ENCODE results near the gene BIRC2.
A peak's percentile ranks its signal among the peaks of the same experiment; 100 is the strongest.
"Not testable (repeated sequence)": the region's sequence is repeated elsewhere in the genome, so short reads cannot be mapped to it uniquely, and the experiment has no call there.

The BIRC2 gene

GRCh38 chr11:102347462-102348370, 702 bp downstream of the BIRC2 start:
- Histone ChIP-seq H3K4me1 (ENCODE audit: insufficient read depth, low read length) (peaks cover 7% of the 10 kb centered on the region; the same call in 1 of the 2 replicates), H3K36me3 (ENCODE audit: insufficient read depth, low read length) (peaks cover 14% of the 10 kb centered on the region), H3K27ac (ENCODE audit: low read depth, low read length) (peak overlapping the region; percentile 89), H3K4me3 (ENCODE audit: low read length) (peak overlapping the region; percentile 86), H3K9ac (ENCODE audit: low read depth, low read length) (peak overlapping the region; percentile 81), H3K27me3 (ENCODE audit: insufficient read depth, low read length) (no peaks in the 10 kb centered on the region), H3K9me3 (ENCODE audit: insufficient read depth, low read depth, low read length) (no peaks in the 10 kb centered on the region)
- WGBS: 1% methylated on average over 32 of the region's 33 CpGs

DNA sequence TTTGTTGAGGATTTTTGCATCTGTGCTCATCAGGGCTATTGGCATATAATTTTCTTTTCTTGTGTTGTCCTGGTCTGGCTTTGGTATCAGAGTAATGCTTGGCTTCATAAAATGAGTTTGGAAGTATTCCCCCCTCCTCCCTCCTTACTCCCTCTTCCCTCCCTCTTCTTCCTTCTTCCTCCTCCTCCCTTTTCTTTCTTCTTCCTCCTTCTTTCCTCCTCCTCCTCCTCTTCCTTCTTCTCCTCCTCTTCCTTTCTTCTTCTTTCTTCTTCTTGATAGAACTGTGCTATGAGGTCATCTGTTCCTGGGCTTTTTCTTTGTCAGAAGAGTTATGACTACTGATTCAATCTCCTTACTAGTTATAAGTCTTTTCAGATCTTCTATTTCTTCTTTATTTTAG, 10.1 kb downstream of the BIRC2 start:
- Histone ChIP-seq H3K27ac (ENCODE audit: low read depth, low read length) (no peak overlapping the region), H3K27me3 (ENCODE audit: insufficient read depth, low read length) (no peaks in the 10 kb centered on the region), H3K4me3 (ENCODE audit: low read length) (no peak overlapping the region), H3K9me3 (ENCODE audit: insufficient read depth, low read depth, low read length) (peaks cover 3% of the 10 kb centered on the region; the same call in 1 of the 2 replicates), H3K9ac (ENCODE audit: low read depth, low read length) (no peak overlapping the region), H3K4me1 (ENCODE audit: insufficient read depth, low read length) (no peaks in the 10 kb centered on the region), H3K36me3 (ENCODE audit: insufficient read depth, low read length) (peaks cover 46% of the 10 kb centered on the region)

GRCh38 chr11:102359372-102359771, 12.4 kb downstream of the BIRC2 start:
- 100% methylated on average over 3 of the region's 3 CpGs for WGBS

DNA sequence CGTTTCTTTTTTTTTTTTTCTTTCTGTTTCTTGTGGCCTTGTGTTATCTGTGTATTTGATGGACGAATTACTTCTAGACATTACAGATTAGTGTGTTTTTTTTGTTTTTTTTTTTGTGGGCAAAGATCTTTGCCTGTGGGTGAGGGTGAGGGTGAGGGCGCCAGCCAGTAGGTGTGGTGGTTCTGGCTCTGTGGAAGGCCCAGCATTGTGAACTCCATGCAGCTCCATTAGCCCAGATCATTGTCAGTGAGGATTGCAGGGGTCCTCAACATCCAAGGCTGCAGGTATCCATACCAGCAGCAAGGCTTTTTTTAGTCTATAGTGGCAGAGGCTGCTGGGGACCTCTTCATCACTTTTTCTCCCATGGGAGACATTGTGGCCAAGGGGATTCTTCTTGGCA, 13.7 kb downstream of the BIRC2 start:
- no peaks in the 10 kb centered on the region for H3K27me3 ChIP-seq (ENCODE audit: insufficient read depth, low read length)
- no peaks in the 10 kb centered on the region for H3K9me3 ChIP-seq (ENCODE audit: insufficient read depth, low read depth, low read length)
- no peaks in the 10 kb centered on the region for H3K4me1 ChIP-seq (ENCODE audit: insufficient read depth, low read length)
- 96% methylated on average over 3 of the region's 3 CpGs for WGBS
- no peak overlapping the region for H3K4me3 ChIP-seq (ENCODE audit: low read length)
- H3K27ac ChIP-seq (ENCODE audit: low read depth, low read length): no peak overlapping the region
- no peak overlapping the region for H3K9ac ChIP-seq (ENCODE audit: low read depth, low read length)
- H3K36me3 ChIP-seq (ENCODE audit: insufficient read depth, low read length): peaks cover 71% of the 10 kb centered on the region

More at GRCh38 chr11:102359372-102359771, 12.4 kb downstream of the BIRC2 start:
- peaks cover 61% of the 10 kb centered on the region for H3K36me3 ChIP-seq (ENCODE audit: insufficient read depth, low read length)
- no peak overlapping the region for H3K9ac ChIP-seq (ENCODE audit: low read depth, low read length)
- no peaks in the 10 kb centered on the region for H3K27me3 ChIP-seq (ENCODE audit: insufficient read depth, low read length)
- H3K4me1 ChIP-seq (ENCODE audit: insufficient read depth, low read length): no peaks in the 10 kb centered on the region
- peaks cover 3% of the 10 kb centered on the region; the same call in 1 of the 2 replicates for H3K9me3 ChIP-seq (ENCODE audit: insufficient read depth, low read depth, low read length)
- no peak overlapping the region for H3K4me3 ChIP-seq (ENCODE audit: low read length)
- no peak overlapping the region for H3K27ac ChIP-seq (ENCODE audit: low read depth, low read length)

DNA sequence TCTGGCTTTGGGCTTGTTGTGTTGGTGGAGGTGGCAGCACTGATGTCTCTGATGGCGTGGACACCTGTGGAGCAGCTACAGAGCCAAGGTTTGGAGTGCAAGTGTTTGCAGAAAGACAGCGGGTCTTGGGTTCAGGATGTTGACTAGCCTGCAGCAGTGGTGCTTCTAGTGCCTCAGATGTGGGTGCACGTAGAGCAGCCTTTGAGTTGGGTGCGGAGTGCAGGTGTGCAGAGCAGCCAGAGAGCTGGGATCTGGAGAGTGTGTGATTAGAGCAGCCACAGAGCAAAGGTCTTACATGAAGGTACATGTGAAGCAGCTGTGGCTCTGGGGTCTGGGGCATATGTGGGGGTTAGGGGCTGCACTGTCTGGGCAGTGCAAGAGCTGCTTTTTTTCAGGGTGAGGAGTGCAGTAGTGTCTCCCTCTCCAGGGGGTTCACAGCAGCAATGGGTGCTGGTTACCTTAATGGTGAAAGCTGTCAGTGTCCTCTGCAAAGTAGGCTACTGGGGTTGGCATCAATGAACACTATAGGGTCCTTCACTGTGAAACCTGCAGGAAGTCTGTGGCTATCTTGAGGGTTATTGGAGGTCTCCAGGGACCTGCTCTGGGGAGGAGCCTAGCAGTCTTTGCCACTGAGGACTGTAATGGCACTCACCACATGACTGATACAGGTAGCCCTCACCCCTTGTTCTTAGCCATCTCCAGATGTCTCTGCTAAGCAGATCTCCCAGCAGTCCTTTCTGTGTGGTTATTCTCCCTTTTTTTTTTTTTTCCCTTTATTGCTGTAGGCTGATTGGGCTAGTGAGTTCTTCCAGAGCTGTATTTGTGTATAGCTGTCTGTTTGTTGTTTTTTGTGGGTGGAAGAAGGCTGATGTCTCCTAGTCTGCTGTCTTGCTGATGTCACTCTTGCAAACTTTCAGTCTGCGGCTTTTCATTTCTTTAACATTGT, 14.3 kb downstream of the BIRC2 start:
- Histone ChIP-seq H3K27me3 (ENCODE audit: insufficient read depth, low read length) (no peaks in the 10 kb centered on the region), H3K9me3 (ENCODE audit: insufficient read depth, low read depth, low read length) (no peaks in the 10 kb centered on the region), H3K36me3 (ENCODE audit: insufficient read depth, low read length) (peaks cover 76% of the 10 kb centered on the region), H3K27ac (ENCODE audit: low read depth, low read length) (no peak overlapping the region), H3K9ac (ENCODE audit: low read depth, low read length) (no peak overlapping the region), H3K4me3 (ENCODE audit: low read length) (no peak overlapping the region), H3K4me1 (ENCODE audit: insufficient read depth, low read length) (no peaks in the 10 kb centered on the region)
- WGBS: 97% methylated on average over 5 of the region's 5 CpGs

- no peak overlapping the region for H3K27ac ChIP-seq (ENCODE audit: low read depth, low read length)
- H3K9ac ChIP-seq (ENCODE audit: low read depth, low read length): no peak overlapping the region
- no peaks in the 10 kb centered on the region for H3K27me3 ChIP-seq (ENCODE audit: insufficient read depth, low read length)
- H3K4me3 ChIP-seq (ENCODE audit: low read length): no peak overlapping the region
- H3K36me3 ChIP-seq (ENCODE audit: insufficient read depth, low read length): peaks cover 82% of the 10 kb centered on the region
- no peaks in the 10 kb centered on the region for H3K9me3 ChIP-seq (ENCODE audit: insufficient read depth, low read depth, low read length)
- WGBS: 83% methylated on average over 1 of the region's 1 CpG
- no peaks in the 10 kb centered on the region for H3K4me1 ChIP-seq (ENCODE audit: insufficient read depth, low read length)
Observed at GRCh38 chr11:102364991-102365390, 18.0 kb downstream of the BIRC2 start.

GRCh38 chr11:102367364-102367763, 20.4 kb downstream of the BIRC2 start:
- no peaks in the 10 kb centered on the region for H3K9me3 ChIP-seq (ENCODE audit: insufficient read depth, low read depth, low read length)
- H3K4me1 ChIP-seq (ENCODE audit: insufficient read depth, low read length): no peaks in the 10 kb centered on the region
- H3K9ac ChIP-seq (ENCODE audit: low read depth, low read length): no peak overlapping the region
- H3K36me3 ChIP-seq (ENCODE audit: insufficient read depth, low read length): peaks cover 63% of the 10 kb centered on the region
- 90% methylated on average over 6 of the region's 6 CpGs for WGBS
- H3K4me3 ChIP-seq (ENCODE audit: low read length): no peak overlapping the region
- H3K27ac ChIP-seq (ENCODE audit: low read depth, low read length): no peak overlapping the region
- no peaks in the 10 kb centered on the region for H3K27me3 ChIP-seq (ENCODE audit: insufficient read depth, low read length)

DNA sequence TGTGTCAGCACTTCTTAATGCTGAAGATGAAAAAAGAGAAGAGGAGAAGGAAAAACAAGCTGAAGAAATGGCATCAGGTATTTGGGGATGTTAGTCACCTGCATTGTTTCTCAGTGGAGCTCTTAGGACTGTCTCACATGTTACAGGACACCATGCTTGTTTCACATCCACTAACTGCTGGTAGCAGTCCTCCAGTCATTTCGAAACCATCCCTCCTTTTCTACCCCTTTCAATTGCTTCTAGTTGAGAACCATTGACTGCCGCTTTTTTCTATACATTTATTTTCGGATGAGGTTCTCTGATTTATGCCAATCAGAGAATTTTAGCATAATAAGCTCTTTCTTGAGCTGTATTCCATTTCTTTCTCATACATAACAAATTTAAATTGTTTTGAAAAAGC, 21.5 kb downstream of the BIRC2 start:
- H3K36me3 ChIP-seq (ENCODE audit: insufficient read depth, low read length): peaks cover 52% of the 10 kb centered on the region
- no peaks in the 10 kb centered on the region for H3K4me1 ChIP-seq (ENCODE audit: insufficient read depth, low read length)
- H3K27me3 ChIP-seq (ENCODE audit: insufficient read depth, low read length): no peaks in the 10 kb centered on the region
- no peaks in the 10 kb centered on the region for H3K9me3 ChIP-seq (ENCODE audit: insufficient read depth, low read depth, low read length)
- 99% methylated on average over 3 of the region's 3 CpGs for WGBS
- no peak overlapping the region for H3K27ac ChIP-seq (ENCODE audit: low read depth, low read length)
- no peak overlapping the region for H3K4me3 ChIP-seq (ENCODE audit: low read length)
- H3K9ac ChIP-seq (ENCODE audit: low read depth, low read length): no peak overlapping the region

DNA sequence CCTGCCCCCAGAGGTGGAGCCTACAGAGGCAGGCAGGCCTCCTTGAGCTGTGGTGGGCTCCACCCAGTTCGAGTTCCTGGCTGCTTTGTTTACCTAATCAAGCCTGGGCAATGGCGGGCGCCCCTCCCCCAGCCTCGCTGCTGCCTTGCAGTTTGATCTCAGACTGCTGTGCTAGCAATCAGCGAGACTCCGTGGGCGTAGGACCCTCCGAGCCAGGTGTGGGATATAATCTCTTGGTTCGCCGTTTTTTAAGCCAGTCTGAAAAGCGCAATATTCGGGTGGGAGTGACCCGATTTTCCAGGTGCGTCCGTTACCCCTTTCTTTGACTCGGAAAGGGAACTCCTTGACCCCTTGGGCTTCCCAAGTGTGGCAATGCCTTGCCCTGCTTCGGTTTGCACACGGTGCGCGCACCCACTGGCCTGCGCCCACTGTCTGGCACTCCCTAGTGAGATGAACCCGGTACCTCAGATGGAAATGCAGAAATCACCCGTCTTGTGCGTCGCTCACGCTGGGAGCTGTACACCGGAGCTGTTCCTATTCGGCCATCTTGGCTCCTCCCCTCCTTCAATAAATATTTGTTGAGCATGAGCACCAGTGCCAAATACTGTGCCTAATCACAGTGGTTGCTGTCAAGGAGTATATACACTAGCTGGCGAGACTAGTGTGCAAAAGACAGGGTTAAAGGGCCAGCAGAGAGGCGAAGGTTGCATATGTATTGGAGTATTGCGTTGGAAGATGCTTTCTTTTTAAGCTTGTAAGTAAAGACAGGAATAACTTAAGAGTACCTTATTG, 27.8 kb downstream of the BIRC2 start:
- WGBS: 34% methylated on average over 31 of the region's 31 CpGs

GRCh38 chr11:102375720-102376399, 28.8 kb downstream of the BIRC2 start:
- no peak overlapping the region for H3K9ac ChIP-seq (ENCODE audit: low read depth, low read length)
- no peaks in the 10 kb centered on the region for H3K27me3 ChIP-seq (ENCODE audit: insufficient read depth, low read length)
- H3K4me1 ChIP-seq (ENCODE audit: insufficient read depth, low read length): no peaks in the 10 kb centered on the region
- WGBS: 98% methylated on average over 4 of the region's 5 CpGs
- no peak overlapping the region for H3K27ac ChIP-seq (ENCODE audit: low read depth, low read length)
- H3K4me3 ChIP-seq (ENCODE audit: low read length): no peak overlapping the region
- H3K9me3 ChIP-seq (ENCODE audit: insufficient read depth, low read depth, low read length): no peaks in the 10 kb centered on the region
- H3K36me3 ChIP-seq (ENCODE audit: insufficient read depth, low read length): peaks cover 38% of the 10 kb centered on the region

More for the DNA sequence above, 27.8 kb downstream of the BIRC2 start:
- H3K27ac ChIP-seq (ENCODE audit: low read depth, low read length): 0 out of 2 replicates have a peak overlapping the region, but pooled peaks have one; percentile 30
- not testable (repeated sequence) for H3K27me3 ChIP-seq (ENCODE audit: insufficient read depth, low read length); H3K4me1 ChIP-seq (ENCODE audit: insufficient read depth, low read length); H3K9me3 ChIP-seq (ENCODE audit: insufficient read depth, low read depth, low read length)
- H3K36me3 ChIP-seq (ENCODE audit: insufficient read depth, low read length): peaks cover 31% of the 10 kb centered on the region
- H3K4me3 ChIP-seq (ENCODE audit: low read length): peak overlapping the region; percentile 57
- peak overlapping the region; percentile 88 for H3K9ac ChIP-seq (ENCODE audit: low read depth, low read length)
